Subcutaneous abdominal adipose tissue (tissue), 5 donors: ENCODE measurements around the gene SPARCL1.
A peak's percentile ranks its signal among the peaks of the same experiment; 100 is the strongest.
"Not testable (repeated sequence)": the region's sequence is repeated elsewhere in the genome, so short reads cannot be mapped to it uniquely, and the experiment has no call there.

ENCODE experiments used
- H3K27ac ChIP-seq: one replicate; pipeline ENCODE4 v1.7.0; 2013; ENCODE audit warnings: low read depth, mild to moderate bottlenecking, inconsistent platforms, low read length, moderate library complexity
- H3K27me3 ChIP-seq, 5 donors: one replicate each; pipeline ENCODE4 v1.7.0; 2013; ENCODE audit warnings: low read length in 5 of 5, inconsistent platforms in 1 of 5; ENCODE audit not compliant: control insufficient read depth in 5 of 5, insufficient read depth in 4 of 5
- H3K36me3 ChIP-seq, 5 donors: one replicate each; pipeline ENCODE4 v1.7.0; 2013; ENCODE audit warnings: low read length in 5 of 5; ENCODE audit not compliant: control insufficient read depth in 5 of 5, insufficient read depth in 5 of 5
- H3K4me1 ChIP-seq, 5 donors: one replicate each; pipeline ENCODE4 v1.7.0; 2013; ENCODE audit warnings: low read length in 5 of 5, mild to moderate bottlenecking in 3 of 5, moderate library complexity in 1 of 5; ENCODE audit not compliant: control insufficient read depth in 5 of 5, insufficient read depth in 5 of 5
- H3K4me3 ChIP-seq, 5 donors: one replicate each; pipeline ENCODE4 v1.7.0; 2013; ENCODE audit warnings: low read length in 5 of 5, low read depth in 1 of 5
- H3K9ac ChIP-seq, 5 donors: one replicate each; pipeline ENCODE4 v1.7.0; 2013; ENCODE audit warnings: low read length in 5 of 5, mild to moderate bottlenecking in 4 of 5, moderate library complexity in 3 of 5
- H3K9me3 ChIP-seq, 5 donors: one replicate each; pipeline ENCODE4 v1.7.0; 2013; ENCODE audit warnings: low read length in 5 of 5; ENCODE audit not compliant: control insufficient read depth in 5 of 5
- donor health status: healthy.
- donor health status: healthy.
- donor health status: healthy.
- donor health status: healthy.
- donor health status: healthy.

SPARCL1 gene

GRCh38 chr4:87430038-87430437 lies 99.1 kb downstream of the SPARCL1 start:
- H3K27ac ChIP-seq: no peak overlapping the region
- H3K36me3 ChIP-seq: peaks cover 0 to 1% (median 0%) of the 10 kb centered on the region in 5 donors
- H3K27me3 ChIP-seq: no peaks in the 10 kb centered on the region
- no peak overlapping the region for H3K9ac ChIP-seq
- H3K4me1 ChIP-seq: peaks cover 0 to under 1% (median 0%) of the 10 kb centered on the region in 5 donors
- H3K4me3 ChIP-seq: no peak overlapping the region
- H3K9me3 ChIP-seq: no peaks in the 10 kb centered on the region

- Histone ChIP-seq H3K9me3 (no peaks in the 10 kb centered on the region), H3K4me1 (peaks cover 0 to 10% (median 7%) of the 10 kb centered on the region in 5 donors), H3K4me3 (no peak overlapping the region), H3K9ac (no peak overlapping the region), H3K27ac (no peak overlapping the region), H3K36me3 (no peaks in the 10 kb centered on the region), H3K27me3 (no peaks in the 10 kb centered on the region)
These were observed 100.2 kb downstream of the SPARCL1 start for GRCh38 chr4:87428979-87429378.

- Histone ChIP-seq H3K36me3 (no peaks in the 10 kb centered on the region), H3K4me1 (peaks cover 0 to 22% (median 15%) of the 10 kb centered on the region in 5 donors), H3K4me3 (no peak overlapping the region), H3K27me3 (no peaks in the 10 kb centered on the region), H3K9ac (no peak overlapping the region), H3K9me3 (no peaks in the 10 kb centered on the region), H3K27ac (no peak overlapping the region)
These were observed 101.7 kb downstream of the SPARCL1 start for GRCh38 chr4:87427518-87427868.

- Histone ChIP-seq H3K9me3 (no peaks in the 10 kb centered on the region), H3K27ac (no peak overlapping the region), H3K4me1 (peaks cover 0 to 24% (median 17%) of the 10 kb centered on the region in 5 donors), H3K36me3 (no peaks in the 10 kb centered on the region), H3K9ac (no peak overlapping the region), H3K4me3 (no peak overlapping the region), H3K27me3 (no peaks in the 10 kb centered on the region)
These were observed 102.2 kb downstream of the SPARCL1 start for GRCh38 chr4:87426865-87427517.

DNA sequence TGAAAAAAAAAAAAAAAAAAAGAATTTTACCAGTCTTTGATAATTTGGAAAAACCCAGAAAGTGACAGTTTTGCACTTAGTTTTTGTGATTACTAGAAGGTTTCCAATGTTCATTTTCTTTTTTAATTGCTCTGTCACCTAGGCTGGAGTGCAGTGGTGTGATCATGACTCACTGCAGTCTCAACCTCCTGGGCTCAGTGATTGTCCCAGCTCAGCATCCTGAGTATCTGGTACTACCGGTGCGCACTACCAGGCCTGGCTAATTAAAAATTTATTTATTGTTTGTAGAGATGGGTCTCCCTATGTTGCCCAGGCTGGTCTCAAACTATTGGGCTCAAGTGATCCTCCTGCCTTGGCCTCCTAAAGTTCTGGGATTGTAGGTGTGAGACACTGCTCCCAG lies 103.5 kb downstream of the SPARCL1 start:
- no peaks in the 10 kb centered on the region for H3K27me3 ChIP-seq
- H3K36me3 ChIP-seq: no peaks in the 10 kb centered on the region
- H3K4me1 ChIP-seq: peaks cover 0 to 28% (median 25%) of the 10 kb centered on the region in 5 donors
- H3K9ac ChIP-seq: no peak overlapping the region
- no peak overlapping the region for H3K4me3 ChIP-seq
- H3K9me3 ChIP-seq: no peaks in the 10 kb centered on the region
- H3K27ac ChIP-seq: no peak overlapping the region

GRCh38 chr4:87424099-87424543 lies 105.1 kb downstream of the SPARCL1 start:
- not testable (repeated sequence) for H3K27ac ChIP-seq, H3K9me3 ChIP-seq, H3K36me3 ChIP-seq, H3K27me3 ChIP-seq
- Histone ChIP-seq H3K4me1 (peaks cover 0 to 28% (median 25%) of the 10 kb centered on the region in 5 donors), H3K4me3 (peak overlapping the region in 4 of 5 donors; percentile 89 to 98 (median 96)), H3K9ac (peak overlapping the region in 2 of 5 donors; percentile 20 to 97)
